ENCODE data around the gene TMEM273. TPM values are rescaled to one million over a fixed set of nuclear protein-coding genes. Genes with fewer than 3 reads are reported as not detected.

TMEM273 gene
- total and polyA plus RNA-seq, 10 of the 15 experiments (the other 5 are each of a cell fraction or from before 2014, with no cell fraction given), result 10.3 to 46.3 (median 26.4) TPM

DNA sequence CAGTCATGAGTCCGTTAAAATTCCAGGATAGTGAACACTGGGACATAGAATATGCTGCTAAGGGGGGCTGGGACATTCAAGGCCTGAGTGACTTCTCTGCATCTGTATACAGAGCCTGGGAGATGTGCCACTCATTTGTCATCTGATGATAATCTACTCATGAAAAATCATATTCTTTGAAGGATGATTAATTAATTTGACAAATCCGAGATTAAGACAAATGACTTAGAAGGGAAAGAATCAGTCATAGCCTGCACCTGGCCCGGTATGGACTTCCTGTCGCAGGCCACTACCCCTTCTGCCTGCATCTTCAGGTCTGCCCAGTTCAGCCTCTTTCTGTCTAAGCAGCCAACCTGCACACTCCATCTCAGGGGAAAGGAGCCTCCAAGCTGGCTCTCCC, 35.5 kb downstream of the TMEM273 start:
- no peaks in the 10 kb centered on the region for H3K4me1 ChIP-seq (ENCODE audit: control insufficient read depth, insufficient read depth, low read length)
- WGBS (ENCODE audit: insufficient coverage, insufficient replicate concordance, low lambda C conversion rate, missing lambda C conversion rate), result 45% methylated on average over 4 of the region's 4 CpGs
- ATAC-seq (peak; percentile 34; the same call in 1 of the 3 replicates), DNase-seq (ENCODE audit: low read depth, low spot score) (no peak), FAIRE-seq (no peak)
- BruUV-seq (replicated peaks), result no TSS peak
- H3K27me3 ChIP-seq (replicated peaks in 1 of 2; ENCODE audit: control insufficient read depth in 2 of 2, insufficient read depth in 2 of 2, low read length in 1 of 2), result no peaks in the 10 kb centered on the region
- no peak overlapping the region for H3K4me3 ChIP-seq
- H2AFZ ChIP-seq (ENCODE audit: control insufficient read depth, low read depth, low read length), result no peak overlapping the region
- no peak overlapping the region for H3K27ac ChIP-seq (ENCODE audit: control insufficient read depth, insufficient read depth)
- in situ Hi-C loops (cut with MboI), result no loop called here
- intact Hi-C loops (cut with micrococcal nuclease; ENCODE audit: unreplicated experiment), result no loop called here
- no peaks in the 10 kb centered on the region for H3K36me3 ChIP-seq (ENCODE audit: control insufficient read depth in 2 of 2, insufficient read depth in 2 of 2, low read length in 1 of 2)
- SMC1A ChIA-PET (ENCODE audit: uncharacterized antibody, unreplicated experiment), result interaction anchor here (0.6 to 1.0 kb wide), 2 partner anchors 11 to 798 kb away, joined by 3 read pairs; no protein-coding TSS in a partner anchor
- H3K79me2 ChIP-seq (ENCODE audit: control insufficient read depth, insufficient read depth, low read length), result no peaks in the 10 kb centered on the region
- no peaks in the 10 kb centered on the region; the same call in 2 of the 3 replicates for H3K9me3 ChIP-seq (replicated peaks; ENCODE audit: control insufficient read depth, insufficient read depth, low read length)
- TF ChIP-seq GABPA (IDR thresholded peaks at IDR 0.05; ENCODE audit: low read depth), result no peak
- no peak for TF ChIP-seq WRNIP1 (IDR thresholded peaks at IDR 0.05; ENCODE audit: borderline replicate concordance, low read depth, low read length)
- TF ChIP-seq CBX5 (IDR thresholded peaks at IDR 0.05; ENCODE audit: low read depth), result no peak
- TF ChIP-seq ZSCAN29 (IDR thresholded peaks at IDR 0.05), result no peak
- TF ChIP-seq SREBF2 (IDR thresholded peaks at IDR 0.05; ENCODE audit: low read length), result no peak
- TF ChIP-seq LARP7 (IDR thresholded peaks at IDR 0.05), result no peak
- no peak for TF ChIP-seq HCFC1 (IDR thresholded peaks at IDR 0.05; ENCODE audit: low read length)
- no peak for TF ChIP-seq ESRRA (IDR thresholded peaks at IDR 0.05; ENCODE audit: low read length)
- no peak for TF ChIP-seq ELK1 (IDR thresholded peaks at IDR 0.05; ENCODE audit: low read depth, low read length)
- TF ChIP-seq SRF (IDR thresholded peaks at IDR 0.05; ENCODE audit: low read depth in 2 of 2, low read length in 2 of 2), result no peak; a peak in 1 of 4 replicates
- no peak for TF ChIP-seq SMAD1 (IDR thresholded peaks at IDR 0.05; ENCODE audit: low read depth, partially characterized antibody)
- TF ChIP-seq, protein P1, sequence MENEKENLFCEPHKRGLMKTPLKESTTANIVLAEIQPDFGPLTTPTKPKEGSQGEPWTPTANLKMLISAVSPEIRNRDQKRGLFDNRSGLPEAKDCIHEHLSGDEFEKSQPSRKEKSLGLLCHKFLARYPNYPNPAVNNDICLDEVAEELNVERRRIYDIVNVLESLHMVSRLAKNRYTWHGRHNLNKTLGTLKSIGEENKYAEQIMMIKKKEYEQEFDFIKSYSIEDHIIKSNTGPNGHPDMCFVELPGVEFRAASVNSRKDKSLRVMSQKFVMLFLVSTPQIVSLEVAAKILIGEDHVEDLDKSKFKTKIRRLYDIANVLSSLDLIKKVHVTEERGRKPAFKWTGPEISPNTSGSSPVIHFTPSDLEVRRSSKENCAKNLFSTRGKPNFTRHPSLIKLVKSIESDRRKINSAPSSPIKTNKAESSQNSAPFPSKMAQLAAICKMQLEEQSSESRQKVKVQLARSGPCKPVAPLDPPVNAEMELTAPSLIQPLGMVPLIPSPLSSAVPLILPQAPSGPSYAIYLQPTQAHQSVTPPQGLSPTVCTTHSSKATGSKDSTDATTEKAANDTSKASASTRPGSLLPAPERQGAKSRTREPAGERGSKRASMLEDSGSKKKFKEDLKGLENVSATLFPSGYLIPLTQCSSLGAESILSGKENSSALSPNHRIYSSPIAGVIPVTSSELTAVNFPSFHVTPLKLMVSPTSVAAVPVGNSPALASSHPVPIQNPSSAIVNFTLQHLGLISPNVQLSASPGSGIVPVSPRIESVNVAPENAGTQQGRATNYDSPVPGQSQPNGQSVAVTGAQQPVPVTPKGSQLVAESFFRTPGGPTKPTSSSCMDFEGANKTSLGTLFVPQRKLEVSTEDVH (IDR thresholded peaks at IDR 0.05; ENCODE audit: low read depth, partially characterized antibody), result no peak
- TF ChIP-seq HDAC6 (IDR thresholded peaks at IDR 0.05; ENCODE audit: unreplicated experiment), result no peak
- no peak for TF ChIP-seq SMC3 (IDR thresholded peaks at IDR 0.05; ENCODE audit: borderline replicate concordance, low read length)
- TF ChIP-seq, protein P2, sequence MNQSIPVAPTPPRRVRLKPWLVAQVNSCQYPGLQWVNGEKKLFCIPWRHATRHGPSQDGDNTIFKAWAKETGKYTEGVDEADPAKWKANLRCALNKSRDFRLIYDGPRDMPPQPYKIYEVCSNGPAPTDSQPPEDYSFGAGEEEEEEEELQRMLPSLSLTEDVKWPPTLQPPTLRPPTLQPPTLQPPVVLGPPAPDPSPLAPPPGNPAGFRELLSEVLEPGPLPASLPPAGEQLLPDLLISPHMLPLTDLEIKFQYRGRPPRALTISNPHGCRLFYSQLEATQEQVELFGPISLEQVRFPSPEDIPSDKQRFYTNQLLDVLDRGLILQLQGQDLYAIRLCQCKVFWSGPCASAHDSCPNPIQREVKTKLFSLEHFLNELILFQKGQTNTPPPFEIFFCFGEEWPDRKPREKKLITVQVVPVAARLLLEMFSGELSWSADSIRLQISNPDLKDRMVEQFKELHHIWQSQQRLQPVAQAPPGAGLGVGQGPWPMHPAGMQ (IDR thresholded peaks at IDR 0.05; ENCODE audit: borderline replicate concordance), result no peak
- TF ChIP-seq POLR2AphosphoS2 (IDR thresholded peaks at IDR 0.05; ENCODE audit: low read depth, low read length), result no peak
- no peak for TF ChIP-seq STAT3 (IDR thresholded peaks at IDR 0.05; ENCODE audit: low read depth, low read length)
- TF ChIP-seq BRCA1 (IDR thresholded peaks at IDR 0.05; ENCODE audit: low read depth, low read length), result no peak
- no peak overlapping the region for H3K9ac ChIP-seq (ENCODE audit: control insufficient read depth, insufficient read depth, low read length)
- no peak overlapping the region for H3K4me2 ChIP-seq (ENCODE audit: control insufficient read depth, insufficient read depth)
- H4K20me1 ChIP-seq (ENCODE audit: control insufficient read depth, insufficient read depth), result no peaks in the 10 kb centered on the region
- POLR2A ChIA-PET, result no interaction called here
- CTCF ChIA-PET, result interaction anchor here (0.8 kb wide), 1 partner anchor 76 kb away, joined by 3 read pairs; no protein-coding TSS in a partner anchor
- RAD21 ChIA-PET (ENCODE audit: unreplicated experiment), result interaction anchor here (0.7 to 1.9 kb wide), 3 partner anchors 15 to 443 kb away, joined by 3 to 5 read pairs (median 3); no protein-coding TSS in a partner anchor

Data from GM12878 (cell line).